Hindlimb muscle (tissue), 1 donor: Measurements from ENCODE around the gene CDCA3. TPM values are rescaled to one million over a fixed set of nuclear protein-coding genes. Genes with fewer than 3 reads are reported as not detected.

ENCODE experiments used
- DNase-seq: peaks from one replicate; pipeline ENCODE4 v3.0.0-alpha.2; 2013
- polyA plus RNA-seq: library from polyadenylated mRNA; unstranded; fragments of 120-200 nt; gene quantifications from one replicate; pipeline ENCODE4 v1.2.1, GENCODE V29; 2013; ENCODE audit not compliant: insufficient read length

The CDCA3 gene
- polyA plus RNA-seq, 1 donor = 16.7 TPM

GRCh38 chr12:6852651-6853354, 1.7 kb upstream of the CDCA3 start:
- DNase-seq = no peak

GRCh38 chr12:6851921-6852650, 1.0 kb upstream of the CDCA3 start, which contains the start of gene USP5:
USP5 (plus strand) TSS chr12:6852150; CDS start chr12:6852180, 30 bp downstream.
- DNase-seq = peak; percentile 100

- no peak for DNase-seq
These were observed 312 bp downstream of the CDCA3 start for GRCh38 chr12:6850796-6851152.

GRCh38 chr12:6849976-6850560, 1.0 kb downstream of the CDCA3 start:
- DNase-seq = no peak

- no peak for DNase-seq
These were observed 1.7 kb downstream of the CDCA3 start for GRCh38 chr12:6849427-6849826.

GRCh38 chr12:6847676-6848075, 3.4 kb downstream of the CDCA3 start:
- no peak for DNase-seq

GRCh38 chr12:6846316-6846869, 4.7 kb downstream of the CDCA3 start:
- DNase-seq = no peak

GRCh38 chr12:6845395-6845794, 5.7 kb downstream of the CDCA3 start:
- no peak for DNase-seq

GRCh38 chr12:6843118-6843902, 7.8 kb downstream of the CDCA3 start:
- DNase-seq = no peak

GRCh38 chr12:6842075-6842474, 9.0 kb downstream of the CDCA3 start:
- no peak for DNase-seq

- DNase-seq = no peak
These were observed 10.1 kb downstream of the CDCA3 start, which contains the start of gene GNB3 for GRCh38 chr12:6840761-6841515. GNB3 (plus strand) TSS chr12:6840925; CDS start chr12:6841288, 363 bp downstream.

GRCh38 chr12:6840330-6840729, 10.8 kb downstream of the CDCA3 start:
- DNase-seq = no peak

- no peak for DNase-seq
These were observed 11.4 kb downstream of the CDCA3 start for GRCh38 chr12:6839482-6840201.

- DNase-seq = no peak
These were observed 12.2 kb downstream of the CDCA3 start for GRCh38 chr12:6838854-6839253.

GRCh38 chr12:6837370-6838060, 13.6 kb downstream of the CDCA3 start:
- DNase-seq = no peak

GRCh38 chr12:6836851-6837250, 14.2 kb downstream of the CDCA3 start:
- DNase-seq = no peak

- no peak for DNase-seq
These were observed 16.2 kb downstream of the CDCA3 start for GRCh38 chr12:6834873-6835272.

GRCh38 chr12:6834254-6834653, 16.8 kb downstream of the CDCA3 start:
- DNase-seq = no peak

- DNase-seq = no peak
These were observed 17.7 kb downstream of the CDCA3 start for GRCh38 chr12:6833189-6833890.

- DNase-seq = no peak
These were observed 19.0 kb downstream of the CDCA3 start for GRCh38 chr12:6832125-6832524.
